ENCODE measurements around the gene TFDP1.

- no peak for TF ChIP-seq POLR2A (IDR thresholded peaks at IDR 0.05)
- no peak for TF ChIP-seq CTCF (IDR thresholded peaks at IDR 0.05)
Measured at GRCh38 chr13:113620036-113620796, 35.7 kb downstream of the TFDP1 start.
